HG02852 (cell line): ENCODE measurements around the gene RSAD1.
"Not testable (repeated sequence)": the region's sequence is repeated elsewhere in the genome, so short reads cannot be mapped to it uniquely, and the experiment has no call there.

Experiments used
- ATAC-seq: cut with Tn5 transposase; IDR thresholded peaks from one replicate; pipeline ENCODE4 v1.9.1; 2021; ENCODE audit warnings: mild to moderate bottlenecking, moderate library complexity; ENCODE audit not compliant: unreplicated experiment

Gene RSAD1

DNA sequence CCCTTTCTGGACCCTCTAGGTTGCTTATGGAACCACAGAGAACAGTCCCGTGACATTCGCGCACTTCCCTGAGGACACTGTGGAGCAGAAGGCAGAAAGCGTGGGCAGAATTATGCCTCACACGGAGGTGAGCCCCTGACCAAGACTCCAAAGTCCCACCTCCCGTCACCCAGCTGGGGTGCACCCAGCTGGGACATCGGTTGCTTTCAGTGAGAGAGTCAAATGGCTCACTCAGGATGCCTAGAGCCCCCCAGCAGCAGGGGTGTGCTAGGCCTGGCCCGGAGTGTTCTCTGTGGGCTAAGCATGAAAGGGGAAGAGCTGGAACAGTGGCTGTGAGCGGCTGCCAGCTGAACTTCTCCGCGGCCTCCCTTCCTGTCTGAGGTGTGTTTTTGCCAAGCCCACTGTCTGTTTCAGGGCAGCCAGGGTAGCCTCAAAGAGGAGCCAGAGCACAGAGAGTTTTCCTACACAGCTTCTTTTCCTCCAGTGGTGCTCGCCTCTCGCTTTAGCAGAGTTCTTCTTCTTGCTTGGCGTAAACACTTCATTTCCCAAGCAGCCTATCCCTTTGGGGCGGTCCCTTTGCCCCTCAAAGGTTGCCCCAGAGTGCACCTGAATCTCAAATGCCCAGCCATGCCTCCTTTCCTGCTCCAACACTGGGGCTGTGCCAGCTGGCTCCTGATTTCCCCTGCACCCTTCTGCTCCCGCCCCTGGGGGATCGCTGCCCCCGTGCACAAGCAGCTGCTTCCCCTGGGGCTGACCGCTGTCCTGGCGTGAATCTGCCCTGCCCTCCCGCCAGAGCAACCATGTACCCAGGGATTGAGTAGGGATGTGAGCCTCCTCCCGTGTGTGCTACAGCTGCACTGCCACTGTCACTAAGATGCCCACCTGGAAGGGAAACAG is 7.4 kb upstream of the RSAD1 start:
- ATAC-seq: no peak

DNA sequence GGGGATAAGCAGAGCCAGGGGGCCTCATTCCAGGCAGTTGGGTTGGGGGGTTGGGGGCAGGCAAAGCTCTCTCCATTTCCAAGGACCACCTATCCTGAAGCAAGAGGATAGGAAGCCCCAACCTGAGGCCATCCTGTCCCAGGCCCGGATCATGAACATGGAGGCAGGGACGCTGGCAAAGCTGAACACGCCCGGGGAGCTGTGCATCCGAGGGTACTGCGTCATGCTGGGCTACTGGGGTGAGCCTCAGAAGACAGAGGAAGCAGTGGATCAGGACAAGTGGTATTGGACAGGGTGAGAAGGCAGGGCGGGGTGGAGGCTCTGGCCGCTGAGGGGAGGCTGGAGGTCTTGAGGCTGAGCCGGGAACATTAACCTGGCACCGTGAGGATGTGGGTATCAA is 6.4 kb upstream of the RSAD1 start:
- ATAC-seq: no peak

DNA sequence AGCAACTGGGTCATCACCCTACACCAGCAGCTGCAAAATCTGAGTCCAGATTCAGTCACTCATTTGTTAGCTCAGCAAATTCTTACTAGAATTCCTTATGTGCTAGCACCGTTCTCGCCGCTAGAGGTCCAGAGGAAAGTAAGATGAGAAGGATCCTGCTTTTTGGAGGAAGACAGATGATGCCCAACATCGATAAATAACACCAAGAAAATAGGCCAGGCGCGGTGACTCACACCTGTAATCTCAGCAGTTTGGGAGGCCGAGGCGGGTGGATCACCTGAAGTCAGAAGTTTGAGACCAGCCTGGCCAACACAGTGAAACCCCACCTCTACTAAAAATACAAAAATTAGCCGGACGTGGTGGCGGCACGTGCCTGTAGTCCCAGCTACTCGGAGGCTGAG is 5.9 kb upstream of the RSAD1 start:
- ATAC-seq: not testable (repeated sequence)

DNA sequence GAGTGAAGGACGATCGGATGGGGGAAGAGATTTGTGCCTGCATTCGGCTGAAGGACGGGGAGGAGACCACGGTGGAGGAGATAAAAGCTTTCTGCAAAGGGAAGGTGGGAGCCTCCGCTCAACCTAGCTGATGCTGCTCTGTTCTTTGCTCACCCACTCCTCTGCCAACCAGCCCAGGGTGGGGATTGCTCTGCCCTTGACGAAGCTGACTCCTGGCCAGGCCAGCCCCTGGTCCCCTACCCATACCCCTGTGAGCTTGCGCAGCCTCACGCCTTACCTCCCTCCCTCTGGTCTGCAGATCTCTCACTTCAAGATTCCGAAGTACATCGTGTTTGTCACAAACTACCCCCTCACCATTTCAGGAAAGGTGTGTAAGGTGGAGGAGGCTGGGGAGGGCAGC is 4.8 kb upstream of the RSAD1 start:
- no peak for ATAC-seq

DNA sequence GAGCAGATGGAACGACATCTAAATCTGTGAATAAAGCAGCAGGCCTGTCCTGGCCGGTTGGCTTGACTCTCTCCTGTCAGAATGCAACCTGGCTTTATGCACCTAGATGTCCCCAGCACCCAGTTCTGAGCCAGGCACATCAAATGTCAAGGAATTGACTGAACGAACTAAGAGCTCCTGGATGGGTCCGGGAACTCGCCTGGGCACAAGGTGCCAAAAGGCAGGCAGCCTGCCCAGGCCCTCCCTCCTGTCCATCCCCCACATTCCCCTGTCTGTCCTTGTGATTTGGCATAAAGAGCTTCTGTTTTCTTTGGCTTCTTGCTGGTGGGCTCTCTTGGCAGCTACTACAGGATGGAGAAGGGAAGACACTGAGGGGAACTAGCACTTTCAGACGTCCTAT is 4.1 kb upstream of the RSAD1 start:
- ATAC-seq: no peak

DNA sequence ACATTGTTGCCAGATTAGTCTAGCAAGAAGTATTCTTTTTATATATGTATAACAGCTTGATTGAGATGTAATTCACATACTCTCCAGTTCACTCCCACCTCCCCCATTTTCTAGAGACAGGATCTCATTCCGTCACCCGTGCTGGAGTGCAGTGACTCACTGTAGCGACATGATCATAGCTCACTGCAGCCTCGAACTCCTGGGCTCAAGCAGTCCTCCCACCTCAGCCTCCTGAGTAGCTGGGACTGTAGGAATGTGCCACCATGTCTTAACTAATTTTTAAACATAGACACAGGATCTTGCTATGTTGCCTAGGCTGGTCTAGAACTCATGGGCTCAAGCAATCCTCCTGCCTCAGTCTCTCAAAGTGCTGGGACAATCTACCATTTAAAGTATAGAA is 3.3 kb upstream of the RSAD1 start:
- no peak for ATAC-seq

DNA sequence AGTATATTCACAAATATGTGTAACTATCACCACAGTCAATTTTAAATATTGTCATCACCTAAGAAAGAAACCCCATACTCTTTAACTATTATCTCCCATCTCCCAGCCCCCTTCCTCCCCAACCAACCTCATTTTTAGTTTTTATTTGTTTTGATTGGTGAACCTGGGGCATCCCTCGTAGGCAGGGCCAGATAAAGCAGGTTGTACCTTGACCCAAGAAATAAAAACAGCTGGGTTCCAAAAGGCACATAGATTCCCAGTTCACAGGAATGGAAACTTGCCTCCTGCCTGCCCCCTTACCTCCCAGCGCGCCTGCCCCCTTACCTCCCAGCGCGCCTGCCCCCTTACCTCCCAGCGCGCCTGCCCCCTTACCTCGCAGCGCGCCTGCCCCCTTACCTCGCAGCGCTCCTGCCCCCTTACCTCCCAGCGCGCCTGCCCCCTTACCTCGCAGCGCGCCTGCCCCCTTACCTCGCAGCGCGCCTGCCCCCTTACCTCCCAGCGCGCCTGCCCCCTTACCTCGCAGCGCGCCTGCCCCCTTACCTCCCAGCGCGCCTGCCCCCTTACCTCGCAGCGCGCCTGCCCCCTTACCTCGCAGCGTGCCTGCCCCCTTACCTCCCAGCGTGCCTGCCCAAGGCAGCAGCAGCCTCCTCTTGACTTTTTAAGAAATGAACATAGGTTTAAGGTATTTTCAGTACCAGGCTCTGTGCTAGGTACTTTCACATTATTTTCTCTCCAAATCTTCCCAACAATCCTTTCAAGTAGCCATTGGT is 2.7 kb upstream of the RSAD1 start:
- not testable (repeated sequence) for ATAC-seq

DNA sequence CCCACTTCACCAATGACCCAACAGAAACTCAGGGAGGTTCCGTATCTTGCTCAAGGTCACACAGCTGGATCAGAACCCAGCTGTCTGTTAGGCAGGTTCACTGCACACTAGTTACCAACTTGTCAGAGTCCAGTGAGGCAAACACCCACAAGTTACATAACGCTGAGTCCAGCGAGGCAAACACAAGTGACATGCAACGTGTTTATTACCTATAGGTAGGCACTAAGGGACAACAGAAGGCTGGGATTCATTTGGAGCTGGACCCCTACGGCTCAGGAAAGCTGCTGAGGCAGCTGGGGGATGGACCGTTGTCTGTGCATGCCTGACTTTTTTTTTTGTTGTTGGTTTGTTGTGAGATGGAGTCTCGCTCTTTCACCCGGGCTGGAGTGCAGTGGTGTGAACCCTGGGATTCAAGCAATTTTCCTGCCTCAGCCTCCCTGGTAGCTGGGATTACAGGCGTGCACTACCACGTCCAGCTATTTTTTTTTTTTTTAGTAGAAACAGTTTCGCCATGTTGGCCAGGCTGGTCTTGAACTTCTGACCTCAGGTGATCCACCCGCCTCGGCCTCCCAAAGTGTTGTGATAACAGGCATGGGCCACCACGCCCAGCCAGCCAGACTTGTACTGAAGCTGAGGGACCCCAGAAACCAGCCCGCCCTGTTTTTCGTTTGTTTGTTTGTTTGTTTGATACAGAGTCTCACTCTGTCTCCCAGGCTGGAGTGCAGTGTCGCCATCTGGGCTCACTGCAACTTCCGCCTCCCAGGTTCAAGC is 1.9 kb upstream of the RSAD1 start:
- no peak for ATAC-seq

DNA sequence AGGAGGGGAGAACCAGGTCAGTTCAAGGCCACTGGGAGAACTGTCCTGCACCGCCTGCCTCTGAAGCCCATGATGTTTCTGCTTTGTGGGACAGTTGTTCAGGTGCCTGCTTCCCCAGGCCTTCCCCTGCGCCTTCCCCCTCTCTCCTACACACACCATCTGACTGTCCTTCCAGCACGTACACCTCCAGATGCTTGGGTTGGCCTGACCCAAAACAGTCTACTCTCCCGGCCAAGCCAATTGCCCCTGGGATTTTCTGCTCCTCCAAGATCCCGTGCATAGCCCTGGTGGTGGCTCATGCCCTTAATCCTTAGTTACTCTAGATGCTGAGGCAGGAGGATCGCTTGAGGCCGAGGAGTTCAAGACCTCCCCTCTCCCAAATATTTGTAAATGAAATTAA is 684 bp upstream of the RSAD1 start:
- no peak for ATAC-seq

DNA sequence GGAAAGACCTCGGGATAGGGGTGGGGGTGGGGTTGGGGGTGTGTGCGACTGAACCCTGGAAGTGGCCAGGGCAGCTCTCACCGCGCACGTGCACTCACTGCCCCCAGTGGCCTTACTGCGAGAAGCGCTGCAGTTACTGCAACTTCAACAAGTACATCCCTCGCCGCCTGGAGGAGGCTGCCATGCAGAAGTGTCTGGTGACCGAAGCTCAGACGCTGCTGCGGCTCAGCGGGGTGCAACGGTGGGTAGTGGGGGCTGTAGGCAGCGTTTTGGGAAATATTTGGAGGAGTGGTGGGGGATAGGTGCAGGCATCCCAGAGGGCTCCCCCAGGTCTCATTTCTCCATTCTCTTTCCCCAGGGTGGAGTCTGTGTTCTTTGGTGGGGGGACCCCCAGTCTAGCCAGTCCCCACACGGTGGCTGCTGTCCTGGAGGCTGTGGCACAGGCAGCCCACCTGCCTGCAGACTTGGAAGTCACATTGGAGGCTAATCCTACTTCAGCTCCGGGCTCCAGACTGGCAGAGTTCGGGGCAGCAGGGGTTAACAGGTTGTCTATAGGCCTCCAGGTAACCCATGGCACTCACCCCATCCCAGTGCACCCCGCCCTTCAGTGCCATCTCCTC is 972 bp downstream of the RSAD1 start:
- no peak for ATAC-seq

DNA sequence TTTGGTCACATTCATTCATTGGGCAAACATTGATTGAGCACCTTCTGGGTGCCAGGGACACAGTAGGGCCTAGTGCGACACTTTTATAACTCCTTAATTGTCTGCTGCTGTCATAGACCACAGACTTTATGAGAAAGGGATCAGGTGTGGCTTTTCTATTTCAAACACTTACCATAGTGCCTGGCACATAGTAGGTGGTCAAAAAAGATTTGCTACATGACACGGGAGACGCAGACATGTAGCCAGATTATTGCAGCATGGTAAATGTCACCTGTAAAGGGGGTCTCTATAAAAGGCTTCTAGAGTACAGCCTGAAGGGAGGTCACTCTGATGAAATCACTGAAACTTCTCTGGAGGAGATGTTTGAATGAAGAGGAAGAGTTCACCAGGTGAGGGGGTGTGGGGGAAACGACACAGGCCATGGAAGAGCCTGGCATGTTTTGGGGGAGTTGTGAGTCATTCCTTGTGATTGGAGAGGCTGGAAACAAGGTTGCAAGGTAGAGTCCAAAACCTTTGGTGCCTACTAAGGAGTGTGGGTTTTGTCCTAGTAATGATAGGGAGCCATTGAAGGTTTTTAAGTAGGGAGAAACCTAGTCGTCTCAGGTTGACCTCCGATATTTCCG is 1.6 kb downstream of the RSAD1 start:
- ATAC-seq: no peak

DNA sequence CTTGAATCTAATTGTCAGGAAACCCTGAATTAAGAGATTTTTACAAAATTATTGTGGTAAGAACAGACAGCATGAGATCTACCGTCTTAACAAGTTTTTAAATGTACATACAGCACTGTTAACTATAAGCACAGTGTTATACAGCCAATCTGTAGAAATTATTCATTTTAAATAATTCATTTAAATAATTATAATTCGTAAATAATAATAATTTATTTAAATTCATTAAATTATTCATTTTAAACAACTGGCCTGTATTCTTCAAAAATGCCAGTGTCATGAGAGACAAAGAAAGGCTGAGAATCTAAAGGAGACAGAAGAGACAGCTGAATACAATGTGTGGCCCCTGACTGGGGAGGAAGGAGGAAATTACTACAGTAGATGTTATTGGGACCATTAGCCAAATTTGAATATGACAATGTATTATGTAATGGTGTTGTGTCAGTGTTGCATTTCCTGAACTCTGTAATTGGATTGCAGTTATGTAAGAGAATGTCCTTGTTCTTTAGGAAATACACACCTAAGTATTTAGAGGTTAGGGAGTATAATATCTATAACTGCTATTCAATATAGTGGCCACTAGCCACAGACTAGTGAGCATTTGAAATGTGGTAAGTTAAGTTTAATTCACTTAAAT is 2.3 kb downstream of the RSAD1 start:
- no peak for ATAC-seq

DNA sequence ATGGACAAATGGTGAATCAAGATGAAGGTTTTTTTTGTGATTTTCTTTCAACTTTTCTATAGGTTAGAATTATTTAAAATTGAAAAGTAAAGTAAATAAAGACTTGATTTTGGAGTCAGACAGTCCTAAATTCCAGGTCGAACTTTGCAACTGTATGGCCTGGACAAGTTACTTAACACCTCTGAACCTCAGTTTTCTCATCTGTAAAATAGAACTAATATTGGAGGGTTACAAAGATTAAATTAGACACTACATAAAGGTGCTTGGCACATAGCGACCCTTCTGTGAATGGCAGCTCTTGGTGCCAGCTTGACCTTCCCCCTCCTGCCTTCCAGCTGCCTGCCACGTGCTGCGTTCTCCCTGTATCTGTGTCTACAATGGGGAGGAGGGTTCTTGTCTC is 3.0 kb downstream of the RSAD1 start:
- no peak for ATAC-seq

DNA sequence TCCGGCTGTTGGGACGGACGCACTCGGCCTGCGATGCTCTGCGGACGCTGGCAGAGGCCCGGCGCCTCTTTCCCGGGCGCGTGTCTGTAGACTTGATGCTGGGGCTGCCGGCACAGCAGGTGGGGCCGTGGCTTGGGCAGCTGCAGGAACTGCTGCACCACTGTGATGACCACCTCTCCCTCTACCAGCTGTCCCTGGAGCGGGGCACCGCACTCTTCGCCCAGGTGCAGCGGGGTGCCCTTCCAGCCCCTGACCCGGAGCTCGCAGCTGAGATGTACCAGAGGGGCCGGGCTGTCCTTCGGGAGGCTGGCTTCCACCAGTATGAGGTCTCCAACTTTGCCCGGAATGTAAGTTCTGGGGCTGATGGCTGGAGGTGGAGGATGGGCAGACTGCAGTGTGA is 3.5 kb downstream of the RSAD1 start:
- no peak for ATAC-seq

DNA sequence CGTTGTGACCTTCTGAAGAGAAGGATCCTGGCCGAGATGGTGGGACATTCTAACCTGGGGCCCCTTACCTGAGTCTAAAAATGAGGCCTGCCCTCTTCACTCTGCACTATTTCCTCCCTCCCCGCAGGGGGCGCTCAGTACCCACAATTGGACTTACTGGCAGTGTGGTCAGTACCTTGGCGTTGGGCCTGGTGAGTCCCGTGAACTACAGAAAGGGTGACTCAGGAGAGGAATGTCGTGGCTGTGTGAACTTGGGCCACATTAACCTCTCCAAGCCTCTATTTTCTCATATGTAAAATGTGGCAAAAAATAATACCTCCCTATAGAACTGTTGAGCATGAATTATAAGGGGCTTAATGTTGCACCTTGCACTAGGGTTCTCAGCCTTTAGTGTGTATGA is 3.9 kb downstream of the RSAD1 start:
- ATAC-seq: no peak

DNA sequence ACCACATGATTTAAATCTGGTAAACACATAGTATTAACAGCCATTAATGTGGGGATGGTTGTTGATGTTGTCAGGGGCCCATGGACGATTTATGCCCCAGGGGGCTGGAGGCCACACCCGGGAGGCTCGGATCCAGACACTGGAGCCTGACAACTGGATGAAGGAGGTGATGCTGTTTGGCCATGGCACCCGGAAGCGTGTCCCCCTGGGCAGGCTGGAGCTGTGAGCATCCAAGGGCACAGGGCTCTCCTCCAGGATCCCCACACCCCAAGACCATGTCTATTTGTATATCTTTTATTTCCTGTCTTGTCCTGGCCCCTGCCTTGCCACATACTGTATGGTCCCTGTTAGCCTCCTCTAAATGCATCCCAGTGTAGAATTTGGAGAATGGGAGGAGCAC is 4.6 kb downstream of the RSAD1 start:
- no peak for ATAC-seq

DNA sequence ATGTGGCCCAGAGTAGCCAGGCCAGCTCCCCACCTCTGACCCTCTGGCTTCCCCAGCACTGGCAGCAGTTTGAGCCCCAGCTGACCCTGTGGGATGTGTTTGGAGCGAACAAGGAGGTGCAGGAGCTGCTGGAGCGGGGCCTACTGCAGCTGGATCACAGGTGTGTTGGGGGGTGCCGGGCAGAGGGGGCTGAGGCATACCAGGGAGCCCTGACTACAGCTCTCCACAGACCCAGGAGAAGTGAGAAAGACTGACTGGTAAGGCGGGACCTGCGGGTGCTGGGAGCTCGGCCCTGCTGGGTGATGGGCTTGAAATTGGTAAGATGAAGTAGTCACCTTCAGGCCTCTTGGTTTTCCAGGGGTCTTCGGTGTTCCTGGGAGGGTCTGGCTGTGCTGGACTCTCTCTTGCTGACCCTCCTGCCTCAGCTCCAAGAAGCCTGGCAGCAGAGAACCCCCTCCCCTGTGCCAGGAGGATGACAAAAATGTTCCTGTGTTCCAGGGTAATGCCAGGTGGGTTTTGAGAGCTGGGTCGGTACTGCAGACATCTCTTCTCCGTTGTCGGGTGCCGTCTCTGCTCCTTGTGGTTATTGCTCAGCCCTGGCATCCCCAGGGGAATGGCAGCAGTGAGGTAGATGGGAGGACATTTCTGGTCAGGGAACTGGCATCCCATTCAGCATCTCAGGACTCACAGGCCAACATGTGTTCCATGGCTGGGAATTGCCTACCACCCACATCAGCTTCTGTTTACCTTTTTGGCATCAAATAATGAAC is 5.9 kb downstream of the RSAD1 start:
- no peak for ATAC-seq

DNA sequence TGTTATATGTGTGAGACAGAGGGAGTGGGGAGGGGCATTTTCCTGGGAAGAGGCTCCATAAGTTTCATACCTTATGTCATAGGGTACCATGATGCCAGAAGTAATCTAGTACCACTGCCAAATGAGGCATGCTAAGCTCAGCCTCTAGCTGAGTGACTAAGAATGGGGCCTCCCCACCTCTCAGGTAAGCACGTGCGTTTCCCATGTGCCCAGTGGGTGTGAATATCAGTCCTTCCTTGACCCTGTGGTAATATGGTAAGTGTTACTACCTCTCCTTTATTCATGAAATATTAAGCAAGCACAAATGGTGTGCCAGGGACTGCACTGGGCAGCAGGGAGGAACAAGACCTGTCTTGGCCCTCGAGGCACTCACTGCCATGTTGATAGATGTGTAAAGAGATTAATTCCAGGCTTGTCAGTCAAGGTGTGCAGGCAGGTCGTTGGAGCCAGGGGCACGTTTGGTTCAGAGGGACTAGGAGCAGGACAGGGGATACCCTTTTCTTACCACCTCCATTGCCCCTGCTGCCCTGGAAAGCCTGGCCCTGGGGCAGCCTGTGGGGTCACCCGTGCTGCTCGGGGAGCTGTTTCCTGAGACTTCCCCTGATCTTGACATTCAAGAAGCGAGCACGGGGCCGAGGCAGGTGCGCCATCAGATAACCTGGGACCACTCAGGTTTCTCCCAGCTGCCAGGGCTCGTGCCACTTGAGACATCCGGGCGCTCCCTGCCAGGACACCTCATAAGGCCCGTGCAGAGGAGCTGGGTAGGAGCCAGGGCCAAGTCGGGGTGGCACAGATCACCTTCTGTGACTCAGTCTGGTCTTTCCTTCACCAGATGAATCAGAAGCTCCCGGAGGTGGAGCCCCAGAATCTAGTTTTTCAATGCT is 8.8 kb downstream of the RSAD1 start:
- no peak for ATAC-seq
